NCI-H510A (cell line): ENCODE results near the gene COL15A1.

ENCODE experiments used
- DNase-seq: peaks from one replicate; lab custom pipeline; 2025; lab: John Stamatoyannopoulos, UW

Gene COL15A1

GRCh38 chr9:99037769-99038483 is 94.2 kb downstream of the COL15A1 start:
- no peak for DNase-seq

DNA sequence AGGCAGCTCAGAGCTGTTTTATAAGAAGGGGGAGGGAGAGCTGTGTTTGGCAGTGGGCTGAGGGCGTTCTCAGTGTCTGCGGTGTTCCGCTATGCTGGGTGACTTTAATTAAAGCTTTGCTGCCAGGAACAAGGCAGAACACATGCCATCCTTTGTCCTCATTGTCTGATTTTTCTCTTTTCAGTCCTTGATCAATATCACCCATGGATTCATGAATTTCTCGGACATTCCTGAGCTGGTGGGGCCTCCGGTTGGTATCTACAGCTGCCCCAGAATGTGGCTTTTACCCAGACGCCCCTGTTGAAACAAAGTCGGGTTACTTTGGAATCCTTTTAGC is 94.7 kb downstream of the COL15A1 start:
- no peak for DNase-seq

GRCh38 chr9:99039505-99040182 is 95.9 kb downstream of the COL15A1 start:
- DNase-seq, result no peak

- DNase-seq, result no peak
Observed at GRCh38 chr9:99040251-99040900, 96.7 kb downstream of the COL15A1 start.

GRCh38 chr9:99040911-99041582 is 97.3 kb downstream of the COL15A1 start:
- no peak for DNase-seq

DNA sequence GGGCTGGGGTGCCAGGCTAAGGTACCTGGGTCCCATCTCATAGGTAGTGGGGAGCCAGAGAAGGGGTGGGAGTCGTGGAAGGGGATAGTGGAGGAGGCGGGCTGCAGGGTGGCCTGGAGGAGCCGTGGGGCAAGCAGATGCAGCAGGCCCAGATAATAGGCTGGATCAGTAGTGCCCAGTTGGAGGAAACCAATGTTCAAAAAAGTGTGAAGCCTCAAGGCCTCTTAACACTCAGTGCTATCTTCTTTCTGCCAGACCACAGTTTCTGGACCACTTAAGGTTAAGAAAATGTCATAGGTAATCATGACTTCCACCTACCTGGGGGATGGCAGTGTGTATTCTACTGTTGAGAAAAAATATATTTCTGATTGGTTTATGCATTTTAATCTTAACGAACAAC is 97.9 kb downstream of the COL15A1 start:
- DNase-seq, result no peak

- DNase-seq, result no peak
Observed at GRCh38 chr9:99042620-99043019, 98.9 kb downstream of the COL15A1 start.

DNA sequence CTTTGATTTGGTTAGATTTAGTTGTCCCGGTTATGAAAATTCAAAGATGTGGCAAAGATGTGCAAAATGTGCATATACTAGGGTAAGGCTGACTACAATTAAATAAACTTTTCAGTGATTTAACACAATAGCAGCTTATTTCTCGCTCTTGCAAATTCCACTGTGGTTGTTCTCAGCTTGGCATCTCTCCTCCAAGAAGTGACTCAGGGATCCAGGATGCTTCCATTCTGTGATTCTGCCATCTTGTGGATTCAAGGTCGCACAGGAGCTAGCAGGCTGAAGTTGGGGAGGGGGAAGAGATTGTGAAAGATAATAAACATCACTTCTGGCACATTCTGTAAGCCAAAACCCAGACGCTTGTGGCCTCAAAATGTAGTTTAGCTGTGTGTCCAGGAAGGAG is 101.1 kb downstream of the COL15A1 start:
- no peak for DNase-seq

DNA sequence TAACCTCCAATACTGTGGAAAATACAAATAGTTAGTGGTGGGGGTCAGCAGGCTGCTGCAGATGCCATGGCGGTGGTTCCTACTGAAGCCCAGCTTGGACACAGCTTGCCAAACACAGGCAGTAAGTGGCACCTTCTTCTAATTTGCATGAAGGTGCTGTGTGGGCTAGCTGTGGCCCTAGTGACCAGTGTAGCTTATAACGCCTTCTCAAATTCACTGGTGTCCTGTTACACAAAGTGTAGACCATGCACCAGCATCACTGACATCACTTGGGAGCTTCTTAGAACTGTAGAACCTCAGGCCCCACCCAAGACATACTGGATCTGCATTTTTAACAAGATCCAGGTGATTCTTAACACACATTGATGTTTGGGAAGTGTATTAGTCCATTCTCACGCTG is 102.4 kb downstream of the COL15A1 start:
- DNase-seq, result no peak

DNA sequence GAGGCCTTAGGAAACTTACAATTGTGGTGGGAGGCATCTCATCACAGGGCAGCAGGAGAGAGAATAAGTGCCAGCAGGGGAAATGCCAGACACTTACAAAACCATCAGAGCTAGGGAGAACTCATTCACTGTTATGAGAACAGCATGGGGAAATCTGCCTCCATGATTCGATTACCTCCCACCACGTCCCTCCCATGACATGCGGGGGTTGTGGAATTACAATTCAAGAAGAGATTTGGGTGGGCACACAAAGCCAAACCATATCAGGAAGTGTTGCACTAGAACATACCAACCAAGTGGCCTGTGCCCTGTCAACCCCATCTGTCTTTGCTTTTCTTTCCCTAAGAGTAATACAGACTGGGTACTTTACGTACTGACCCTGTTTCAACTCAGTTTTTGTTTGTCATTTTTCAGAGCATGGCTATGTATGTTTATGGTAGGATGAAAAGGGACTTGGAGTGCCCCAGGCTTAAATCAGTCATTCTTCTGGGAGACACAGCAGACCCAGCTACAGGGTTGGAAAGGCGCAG is 102.9 kb downstream of the COL15A1 start:
- DNase-seq, result no peak

GRCh38 chr9:99049228-99049627 is 105.5 kb downstream of the COL15A1 start:
- DNase-seq, result no peak

- DNase-seq, result no peak
Observed at GRCh38 chr9:99049641-99050040, 105.9 kb downstream of the COL15A1 start.

- no peak for DNase-seq
Observed at GRCh38 chr9:99050292-99050911, 106.7 kb downstream of the COL15A1 start.

DNA sequence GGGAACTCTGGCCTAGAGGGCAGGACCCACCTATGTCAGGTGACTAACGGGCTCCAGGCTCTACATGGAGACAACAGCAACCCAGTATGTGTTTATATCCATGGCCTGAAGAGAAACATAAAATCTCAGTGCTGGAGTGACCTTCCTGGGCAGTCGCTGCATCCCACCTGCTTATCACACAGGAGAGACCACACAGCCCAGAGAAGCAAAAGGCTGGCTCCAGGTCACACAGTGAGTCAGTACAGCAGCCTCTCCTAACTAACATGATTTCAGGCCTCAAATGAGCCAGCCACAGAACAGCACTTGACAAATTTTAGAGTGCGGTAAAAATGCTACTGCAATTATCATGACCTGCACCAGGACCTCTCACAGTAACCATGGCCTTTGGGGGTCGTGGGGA is 107.2 kb downstream of the COL15A1 start:
- DNase-seq, result no peak

DNA sequence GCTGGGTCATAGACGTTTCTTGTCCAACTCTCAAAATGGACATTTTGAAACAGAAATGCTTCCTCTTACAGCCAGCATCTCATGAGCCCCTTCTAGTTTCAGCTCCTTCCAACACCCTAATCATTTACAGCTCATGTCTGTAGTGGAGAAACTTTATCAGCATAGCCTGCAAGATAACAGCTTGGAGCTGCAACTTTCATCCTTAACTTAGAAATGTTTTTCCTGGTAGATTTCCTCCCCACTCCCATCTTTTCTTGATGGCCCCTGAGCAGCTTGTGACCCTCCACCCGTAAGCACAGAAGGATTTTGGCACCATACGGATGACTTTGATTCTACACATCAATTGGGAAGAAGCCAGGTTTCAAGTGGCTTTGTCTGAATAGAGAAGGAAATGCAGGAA is 107.7 kb downstream of the COL15A1 start:
- DNase-seq, result no peak

GRCh38 chr9:99051851-99052250 is 108.1 kb downstream of the COL15A1 start:
- DNase-seq, result no peak

DNA sequence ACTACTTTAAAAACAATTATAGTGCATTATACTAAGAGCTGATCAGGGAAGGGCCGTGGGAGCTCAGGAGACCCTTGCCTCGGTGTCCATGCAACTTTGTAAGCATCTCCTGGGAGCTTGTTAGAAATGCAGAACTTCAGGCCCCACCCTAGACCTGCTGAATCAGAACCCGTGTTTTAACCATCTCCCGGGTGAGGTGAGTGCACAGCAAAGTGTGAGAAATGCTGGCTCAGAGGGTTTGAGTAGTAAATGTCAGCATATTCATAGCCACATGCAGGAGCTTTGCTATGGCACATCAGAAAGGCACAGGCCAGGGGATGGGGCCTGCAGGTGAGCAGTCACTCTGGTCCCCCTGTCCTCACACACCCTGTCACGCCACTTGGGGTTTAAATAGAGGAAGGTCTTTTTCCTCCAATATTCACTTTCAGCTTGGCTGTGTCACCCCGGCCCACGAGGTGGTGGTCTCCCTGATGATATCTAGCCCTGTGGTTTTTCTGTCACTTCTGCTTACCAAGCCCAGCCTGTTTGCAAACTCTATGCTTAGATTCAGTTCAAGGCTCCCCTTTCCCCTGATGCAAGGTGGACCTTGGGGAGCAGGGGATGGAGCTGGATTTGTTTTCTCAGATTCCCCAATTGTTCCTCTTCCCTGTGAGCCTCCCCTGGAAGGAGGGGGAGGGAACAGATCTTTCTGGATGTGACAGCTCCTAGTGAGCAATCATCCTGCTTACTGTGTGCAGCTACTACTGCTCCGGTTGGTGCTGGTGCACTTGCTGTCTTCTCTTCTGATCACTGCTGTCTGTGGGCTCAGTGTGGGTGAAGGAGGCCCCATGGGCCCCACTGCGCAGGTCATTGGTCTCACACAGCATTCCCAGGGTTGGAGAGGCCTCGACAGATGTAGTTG is 109.4 kb downstream of the COL15A1 start:
- DNase-seq, result no peak

- DNase-seq, result no peak
Observed at GRCh38 chr9:99054581-99054980, 110.9 kb downstream of the COL15A1 start.

- DNase-seq, result no peak
Observed at GRCh38 chr9:99055384-99055783, 111.7 kb downstream of the COL15A1 start.

DNA sequence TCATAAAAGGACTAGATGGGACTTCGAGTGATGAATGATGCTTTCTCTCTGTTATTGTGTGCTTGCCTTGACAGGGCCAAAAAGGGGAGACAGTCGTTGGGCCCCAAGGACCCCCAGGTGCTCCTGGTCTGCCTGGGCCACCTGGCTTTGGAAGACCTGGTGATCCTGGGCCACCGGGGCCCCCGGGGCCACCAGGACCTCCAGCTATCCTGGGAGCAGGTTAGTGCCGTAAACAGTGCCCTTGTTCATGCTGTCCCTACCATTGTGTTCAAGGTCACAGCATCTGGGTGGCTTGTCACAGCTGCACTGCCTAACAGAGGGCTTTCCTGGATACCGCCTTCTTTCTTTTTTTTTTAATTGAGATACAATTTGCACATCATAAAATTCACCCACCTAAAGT is 112.5 kb downstream of the COL15A1 start:
- DNase-seq, result no peak
